ENCODE measurements around the gene DOC2A.
"Not testable (repeated sequence)": the region's sequence is repeated elsewhere in the genome, so short reads cannot be mapped to it uniquely, and the experiment has no call there.

Gene DOC2A

GRCh38 chr16:30010844-30011713, at the start of gene DOC2A:
TSS of gene DOC2A (minus strand) at chr16:30011027. CDS start at chr16:30010222, 805 bp downstream.
- DNase-seq = peak; percentile 37

- DNase-seq = no peak
These were observed 49.5 kb upstream of the DOC2A start for GRCh38 chr16:30060346-30060745.

GRCh38 chr16:30054959-30055553, 44.2 kb upstream of the DOC2A start:
- DNase-seq = peak; percentile 11

GRCh38 chr16:30054451-30054850, 43.6 kb upstream of the DOC2A start:
- no peak for DNase-seq

GRCh38 chr16:30053376-30054015, 42.7 kb upstream of the DOC2A start:
- DNase-seq = no peak

GRCh38 chr16:30052671-30053372, 42.0 kb upstream of the DOC2A start:
- peak; percentile 88 for DNase-seq

GRCh38 chr16:30051518-30051917, 40.7 kb upstream of the DOC2A start:
- DNase-seq = no peak

- no peak for DNase-seq
These were observed 39.0 kb upstream of the DOC2A start for GRCh38 chr16:30049871-30050270.

- no peak for DNase-seq
These were observed 35.8 kb upstream of the DOC2A start for GRCh38 chr16:30046588-30046987.

GRCh38 chr16:30046178-30046577, 35.4 kb upstream of the DOC2A start:
- DNase-seq = no peak

GRCh38 chr16:30041841-30042240, 31.0 kb upstream of the DOC2A start:
- no peak for DNase-seq

GRCh38 chr16:30040690-30041089, 29.9 kb upstream of the DOC2A start:
- not testable (repeated sequence) for DNase-seq

GRCh38 chr16:30040221-30040620, 29.4 kb upstream of the DOC2A start:
- no peak for DNase-seq

- DNase-seq = peak; percentile 15
These were observed 22.4 kb upstream of the DOC2A start for GRCh38 chr16:30033270-30033669.

- peak; percentile 43 for DNase-seq
These were observed 21.4 kb upstream of the DOC2A start for GRCh38 chr16:30032083-30032819.

- no peak for DNase-seq
These were observed 20.7 kb upstream of the DOC2A start for GRCh38 chr16:30031477-30031918.

GRCh38 chr16:30030841-30031413, 20.1 kb upstream of the DOC2A start, which contains the start of gene TLCD3B:
TSS of gene TLCD3B (minus strand) at chr16:30031271. CDS start at chr16:30030527, 744 bp downstream.
- DNase-seq = no peak

GRCh38 chr16:30030011-30030685, 19.3 kb upstream of the DOC2A start:
- no peak for DNase-seq

- DNase-seq = no peak
These were observed 17.7 kb upstream of the DOC2A start for GRCh38 chr16:30028438-30029076.

GRCh38 chr16:30027588-30028437, 17.0 kb upstream of the DOC2A start:
- DNase-seq = no peak
